Natural killer cell (primary cell): ENCODE measurements around the gene RAB3C. TPM values are rescaled to one million over a fixed set of nuclear protein-coding genes. Genes with fewer than 3 reads are reported as not detected.

ENCODE experiments used
- ATAC-seq, 3 donors: fragments of 150-1000 bp in 2 of 3; fragments of 200-7000 bp in 1 of 3; cut with Tn5 transposase; 1 replicate in 1 of 3; 2 replicates in 2 of 3; pipeline ENCODE4 v1.10.0; 2021; ENCODE audit warnings: mild to moderate bottlenecking in 2 of 3, moderate library complexity in 2 of 3
- DNase-seq, 2 donors: peaks; one replicate each; pipeline versions ENCODE4 v3.0.0 to v3.0.0-alpha.2; 2013 to 2021; ENCODE audit warnings: mixed read lengths in 1 of 2
- H3K27ac ChIP-seq: one replicate; pipeline ENCODE4 v1.5.1; 2013; ENCODE audit warnings: mild to moderate bottlenecking, low read length
- H3K27me3 ChIP-seq: one replicate; pipeline ENCODE4 v1.6.1; 2013; ENCODE audit warnings: low read length; ENCODE audit not compliant: control insufficient read depth, insufficient read depth
- H3K36me3 ChIP-seq: one replicate; pipeline ENCODE4 v1.6.1; 2013; ENCODE audit warnings: low read length; ENCODE audit not compliant: control insufficient read depth, insufficient read depth
- H3K4me1 ChIP-seq: one replicate; pipeline ENCODE4 v1.6.1; 2013; ENCODE audit warnings: low read length; ENCODE audit not compliant: control insufficient read depth, insufficient read depth
- H3K4me3 ChIP-seq: one replicate; pipeline ENCODE4 v1.5.1; 2013; ENCODE audit warnings: low read length
- H3K9me3 ChIP-seq: one replicate; pipeline ENCODE4 v1.6.1; 2013; ENCODE audit warnings: low read length; ENCODE audit not compliant: control insufficient read depth, insufficient read depth
- H3K27ac Mint-ChIP-seq, 2 donors: one replicate each; pipeline ENCODE4 v1.8.0; 2022; ENCODE audit warnings: mild to moderate bottlenecking in 2 of 2, mixed read lengths in 2 of 2, moderate library complexity in 1 of 2
- H3K27me3 Mint-ChIP-seq, 2 donors: one replicate each; pipeline ENCODE4 v1.8.0; 2022; ENCODE audit warnings: low read depth in 2 of 2, mixed read lengths in 2 of 2
- H3K36me3 Mint-ChIP-seq: one replicate; pipeline ENCODE4 v1.8.0; 2022; ENCODE audit warnings: mixed read lengths
- H3K4me1 Mint-ChIP-seq, 2 donors: one replicate each; pipeline ENCODE4 v1.8.0; 2022; ENCODE audit warnings: mixed read lengths in 2 of 2
- H3K4me3 Mint-ChIP-seq: one replicate; pipeline ENCODE4 v1.8.0; 2022; ENCODE audit warnings: mild to moderate bottlenecking, moderate library complexity, mixed read lengths
- H3K9me3 Mint-ChIP-seq, 2 donors: one replicate each; pipeline ENCODE4 v1.8.0; 2022; ENCODE audit warnings: mixed read lengths in 2 of 2
- CTCF ChIP-seq: fragments of 200-600 bp; IDR thresholded peaks from one replicate; pipeline ENCODE4 v1.8.0; 2022; ENCODE audit warnings: antibody characterized with exemption
- WGBS: methylation state at CpG from one replicate; pipeline ENCODE4 v1.1.7; 2013; ENCODE audit warnings: missing lambda C conversion rate; ENCODE audit not compliant: insufficient coverage; 5-methylcytosine and 5-hydroxymethylcytosine counted together
- intact Hi-C: fragments of 100-400 bp; cut with micrococcal nuclease; formaldehyde crosslinking; loops from one replicate; pipeline ENCODE4 v1.14.2; 2022
- total RNA-seq, 4 donors: library from RNA; stranded (reverse); fragments of 120-200 nt in 1 of 4; gene quantifications; one replicate each; pipeline versions ENCODE4 v1.2.3 to v1.2.4, GENCODE V29; 2013 to 2022

RAB3C gene
- total RNA-seq, 3 donors from 2014 or later (not counting 1 experiment from before 2014, with no cell fraction given), result 0.05 TPM; not detected in 2

GRCh38 chr5:58675341-58675740 lies 92.5 kb downstream of the RAB3C start:
- no peak overlapping the region for H3K27ac ChIP-seq
- intact Hi-C loops, result no loop called here
- no peaks in the 10 kb centered on the region for H3K36me3 ChIP-seq
- no peaks in the 10 kb centered on the region for H3K9me3 ChIP-seq
- no peak for ATAC-seq
- DNase-seq, result no peak
- peaks cover 2% of the 10 kb centered on the region for H3K27me3 ChIP-seq
- no peak overlapping the region for H3K4me3 ChIP-seq
- WGBS, result 89% methylated on average over 1 of the region's 1 CpG
- no peaks in the 10 kb centered on the region for H3K4me1 ChIP-seq
- Mint-ChIP-seq H3K4me1 (no peaks in the 10 kb centered on the region), H3K27me3 (no peaks in the 10 kb centered on the region), H3K36me3 (no peaks in the 10 kb centered on the region), H3K9me3 (peaks cover 4% of the 10 kb centered on the region in 2 donors), H3K27ac (no peak overlapping the region), H3K4me3 (no peak overlapping the region)
- TF ChIP-seq CTCF, result no peak

- Mint-ChIP-seq H3K9me3 (peaks cover 0 to 4% of the 10 kb centered on the region in 2 donors), H3K4me1 (no peaks in the 10 kb centered on the region), H3K4me3 (no peak overlapping the region), H3K27ac (no peak overlapping the region), H3K27me3 (no peaks in the 10 kb centered on the region), H3K36me3 (no peaks in the 10 kb centered on the region)
- H3K4me1 ChIP-seq, result no peaks in the 10 kb centered on the region
- H3K27me3 ChIP-seq, result peaks cover 2% of the 10 kb centered on the region
- H3K9me3 ChIP-seq, result no peaks in the 10 kb centered on the region
- no peaks in the 10 kb centered on the region for H3K36me3 ChIP-seq
- intact Hi-C loops, result no loop called here
- TF ChIP-seq CTCF, result no peak
- 100% methylated on average over 2 of the region's 2 CpGs for WGBS
- DNase-seq, result no peak
- H3K27ac ChIP-seq, result no peak overlapping the region
- no peak for ATAC-seq
- no peak overlapping the region for H3K4me3 ChIP-seq
Observed at GRCh38 chr5:58677650-58678049, 94.8 kb downstream of the RAB3C start.

GRCh38 chr5:58680503-58680902 lies 97.6 kb downstream of the RAB3C start:
- H3K36me3 Mint-ChIP-seq, result no peaks in the 10 kb centered on the region
- WGBS, result 80% methylated on average over 2 of the region's 2 CpGs
- no peak overlapping the region for H3K27ac Mint-ChIP-seq
- intact Hi-C loops, result no loop called here
- peaks cover 2 to 3% of the 10 kb centered on the region in 2 donors for H3K9me3 Mint-ChIP-seq
- no peak for ATAC-seq
- no peak for DNase-seq
- Histone ChIP-seq H3K4me1 (no peaks in the 10 kb centered on the region), H3K27ac (no peak overlapping the region), H3K36me3 (no peaks in the 10 kb centered on the region), H3K4me3 (no peak overlapping the region), H3K27me3 (peaks cover 2% of the 10 kb centered on the region), H3K9me3 (no peaks in the 10 kb centered on the region)
- no peaks in the 10 kb centered on the region for H3K4me1 Mint-ChIP-seq
- no peak for TF ChIP-seq CTCF
- H3K27me3 Mint-ChIP-seq, result no peaks in the 10 kb centered on the region
- H3K4me3 Mint-ChIP-seq, result no peak overlapping the region

- H3K9me3 ChIP-seq, result no peaks in the 10 kb centered on the region
- no peak overlapping the region for H3K27ac ChIP-seq
- H3K4me1 ChIP-seq, result no peaks in the 10 kb centered on the region
- TF ChIP-seq CTCF, result no peak
- Mint-ChIP-seq H3K27me3 (no peaks in the 10 kb centered on the region), H3K4me1 (no peaks in the 10 kb centered on the region), H3K4me3 (no peak overlapping the region), H3K9me3 (peaks cover 2 to 3% of the 10 kb centered on the region in 2 donors), H3K36me3 (no peaks in the 10 kb centered on the region), H3K27ac (no peak overlapping the region)
- H3K27me3 ChIP-seq, result peaks cover 2% of the 10 kb centered on the region
- H3K36me3 ChIP-seq, result no peaks in the 10 kb centered on the region
- ATAC-seq, result no peak
- DNase-seq, result no peak
- 76% methylated on average over 5 of the region's 5 CpGs for WGBS
- H3K4me3 ChIP-seq, result no peak overlapping the region
- intact Hi-C loops, result no loop called here
Observed at GRCh38 chr5:58681943-58682342, 99.1 kb downstream of the RAB3C start.
